ENCODE data around the gene LANCL3.

Gene LANCL3

DNA sequence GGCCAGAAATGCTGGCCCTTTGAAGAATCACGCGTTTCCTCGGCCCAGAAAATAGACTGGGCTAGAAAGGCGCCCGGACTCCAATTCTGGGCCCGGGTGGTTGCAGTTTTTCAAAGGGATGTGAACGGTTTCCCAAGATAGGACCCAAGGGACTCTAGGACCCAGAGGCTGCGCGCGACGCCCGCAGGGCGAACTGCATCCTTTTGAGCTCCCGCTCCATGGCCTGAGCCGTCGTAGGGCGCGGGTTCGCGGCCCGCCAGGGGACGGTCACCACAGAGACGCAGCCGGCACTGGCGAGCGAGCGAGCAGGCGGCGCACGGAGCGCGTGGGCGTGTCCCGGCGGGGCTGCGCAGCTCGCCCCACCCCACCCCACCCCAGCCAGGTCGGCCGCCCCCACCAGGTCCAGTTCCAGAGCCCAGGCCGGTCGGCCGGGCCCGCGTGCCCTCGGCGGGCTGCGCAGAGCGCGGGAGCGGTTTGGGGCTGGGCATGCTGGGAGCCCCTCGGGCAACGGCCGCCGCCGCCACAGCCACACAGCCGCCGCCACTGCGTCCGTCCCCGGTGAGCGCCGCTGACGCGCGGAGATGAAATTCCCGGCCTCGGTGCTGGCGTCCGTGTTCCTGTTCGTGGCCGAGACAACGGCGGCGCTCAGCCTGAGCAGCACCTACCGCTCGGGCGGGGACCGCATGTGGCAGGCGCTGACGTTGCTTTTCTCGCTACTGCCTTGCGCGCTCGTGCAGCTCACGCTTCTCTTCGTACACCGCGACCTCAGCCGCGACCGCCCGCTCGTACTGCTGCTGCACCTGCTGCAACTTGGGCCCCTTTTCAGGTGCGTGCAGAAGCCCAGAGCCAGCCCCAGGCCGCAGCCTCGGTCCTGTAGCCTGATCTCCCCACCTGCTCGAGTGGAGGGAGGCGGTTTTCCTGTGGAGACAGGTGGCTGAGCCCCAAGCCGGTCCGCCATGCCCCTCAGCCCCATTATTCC is 114.2 kb downstream of the LANCL3 start, which contains the start of gene XK:
XK (plus strand) TSS at position 411 of the 979 bp plus-strand sequence; CDS start at position 582, 171 bp downstream.
- no peak for DNase-seq

DNA sequence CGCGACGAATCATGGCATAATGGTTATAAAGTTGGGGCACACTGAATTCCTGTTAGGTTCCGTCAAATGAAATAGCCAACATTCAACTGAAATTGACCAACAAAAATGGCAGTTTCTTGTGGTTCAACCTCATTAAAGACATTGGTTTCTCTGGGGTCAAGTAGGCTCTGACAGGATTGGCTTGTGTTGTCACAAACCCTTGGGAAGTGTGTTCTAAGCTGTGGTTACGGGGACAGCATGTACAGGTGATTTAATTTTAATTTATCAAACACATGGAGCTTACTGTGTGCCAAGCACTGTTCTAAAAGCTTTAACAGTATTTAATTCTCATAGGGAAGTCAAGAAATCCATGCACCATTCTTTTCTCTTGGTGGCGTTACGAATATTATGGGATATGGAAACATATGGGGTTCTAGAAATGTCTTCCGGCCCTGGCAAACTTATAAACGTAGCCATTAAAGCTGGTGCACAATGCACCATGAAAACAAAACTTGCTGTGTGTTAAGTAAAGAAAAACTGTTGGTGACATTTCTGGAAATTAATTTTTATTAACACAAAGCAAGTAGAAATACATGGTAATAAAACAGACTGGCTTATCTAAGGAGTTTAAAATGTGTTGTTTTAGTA is 115.0 kb downstream of the LANCL3 start:
- DNase-seq: no peak

DNA sequence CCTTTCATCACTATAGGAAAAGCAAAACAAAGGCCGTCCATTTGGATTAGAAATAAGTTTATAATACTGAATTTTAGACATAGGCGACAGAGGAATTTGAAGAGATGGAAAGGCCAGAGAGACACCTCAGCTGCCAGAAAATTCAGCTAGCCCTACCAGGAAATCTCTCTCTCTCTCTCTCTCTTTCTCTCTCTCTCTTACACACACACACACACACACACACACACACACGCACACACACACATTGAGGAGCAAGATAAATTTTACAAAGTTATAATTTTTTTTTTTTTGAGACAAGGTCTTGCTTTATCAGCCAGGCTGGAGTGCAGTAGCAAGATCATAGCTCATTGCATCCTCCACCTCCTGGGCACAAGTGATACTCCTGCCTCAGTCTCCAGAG is 115.5 kb downstream of the LANCL3 start:
- no peak for DNase-seq

DNA sequence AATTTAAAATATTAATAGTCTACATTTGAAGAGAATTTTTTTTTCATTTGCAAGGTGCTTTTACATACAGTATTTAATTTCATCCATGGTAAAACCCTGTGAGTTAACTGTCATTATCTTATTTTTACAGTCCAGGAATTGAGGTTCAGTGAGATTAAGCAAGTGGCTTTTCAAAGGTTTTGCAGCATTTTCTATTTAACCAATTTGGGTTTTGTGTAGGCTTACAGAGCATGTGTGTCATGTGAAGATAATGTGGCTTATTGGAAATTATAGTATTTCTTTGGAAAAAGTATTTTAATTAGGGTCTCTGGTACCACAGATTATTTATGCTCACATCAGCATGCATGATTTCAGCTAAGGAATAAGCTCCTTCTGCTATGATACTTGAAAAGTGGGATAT is 118.7 kb downstream of the LANCL3 start:
- DNase-seq: no peak

DNA sequence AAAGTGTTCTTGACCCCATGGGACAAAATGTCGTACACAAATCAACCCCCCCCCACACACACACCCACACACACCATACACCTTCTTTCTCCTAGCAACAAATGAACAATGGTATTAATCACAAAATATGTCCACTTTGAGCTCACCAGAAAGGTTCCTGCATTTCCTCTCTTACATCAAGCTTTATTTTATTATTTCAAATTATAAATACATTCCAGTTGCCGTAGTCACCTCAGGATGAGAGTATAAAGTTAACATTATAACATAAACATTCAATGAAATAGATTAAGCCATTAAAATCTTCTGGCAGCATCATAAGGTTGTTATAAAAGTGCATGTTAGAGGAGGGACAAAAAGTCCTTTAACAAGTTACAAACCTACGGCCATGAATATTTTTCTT is 121.5 kb downstream of the LANCL3 start:
- DNase-seq: no peak

DNA sequence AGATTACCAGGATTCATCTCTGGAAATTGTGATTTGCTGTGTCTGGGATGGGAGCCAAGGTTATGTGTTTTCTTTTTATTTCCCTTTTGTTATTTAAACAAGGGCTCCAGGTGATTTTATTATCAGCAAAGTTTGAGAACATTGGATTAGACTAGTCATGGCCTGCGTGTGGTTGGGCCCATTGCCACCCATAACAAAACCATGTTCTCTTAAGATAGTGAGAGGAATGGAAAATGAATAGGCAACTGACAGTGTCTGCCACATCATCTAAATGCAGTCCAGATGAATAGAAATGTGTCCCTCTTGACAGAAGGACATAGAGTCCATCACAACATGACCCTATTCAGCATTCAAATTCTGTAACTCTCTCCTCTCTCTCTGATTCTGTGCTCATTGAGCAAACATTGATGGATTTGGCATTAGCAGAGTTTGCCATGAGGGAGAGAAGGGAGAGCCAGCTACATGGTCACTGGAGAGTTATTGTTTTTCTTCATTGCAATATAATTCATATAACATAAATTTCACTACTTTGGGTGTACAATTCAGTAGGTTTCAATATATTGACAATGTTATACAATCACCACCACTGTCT is 125.8 kb downstream of the LANCL3 start:
- DNase-seq: no peak

DNA sequence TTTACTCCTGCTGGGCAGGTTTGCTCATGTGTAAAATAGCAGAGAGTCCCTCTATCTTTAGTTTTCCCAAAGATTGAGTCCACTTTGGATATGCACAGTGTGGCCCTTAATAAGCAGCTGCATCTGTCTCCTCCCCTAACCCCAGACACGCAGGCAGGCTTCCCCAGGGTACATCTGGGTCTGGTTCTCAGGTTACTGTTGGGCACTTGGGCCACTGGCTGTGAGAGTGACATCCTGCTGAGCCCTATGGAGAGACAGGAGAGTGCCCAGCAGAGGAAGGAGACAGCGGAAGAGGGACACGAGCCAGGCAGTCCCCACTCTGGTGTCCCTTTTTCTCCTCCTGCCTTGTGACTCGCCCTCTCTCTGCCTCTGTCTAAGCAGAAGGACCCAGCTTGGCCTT is 130.1 kb downstream of the LANCL3 start:
- DNase-seq: no peak

DNA sequence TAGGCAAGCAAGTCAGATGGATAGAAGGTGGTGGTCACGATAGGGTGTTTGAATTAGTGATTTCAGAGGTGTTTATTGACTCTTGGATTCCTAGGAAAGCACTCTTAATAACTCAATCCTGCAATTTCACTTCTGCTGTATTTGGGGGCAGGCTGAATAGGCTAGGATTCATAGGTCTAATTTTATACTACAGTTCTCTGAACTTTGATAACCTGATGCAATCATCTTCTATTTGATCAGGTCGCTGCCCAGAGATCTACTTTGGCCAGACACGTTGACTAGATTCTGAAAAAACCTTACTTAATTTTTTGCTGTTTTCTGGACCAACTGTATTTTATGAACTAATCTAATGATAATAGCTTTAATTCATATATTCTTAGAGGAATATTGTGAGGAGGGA is 140.5 kb downstream of the LANCL3 start:
- DNase-seq: no peak

DNA sequence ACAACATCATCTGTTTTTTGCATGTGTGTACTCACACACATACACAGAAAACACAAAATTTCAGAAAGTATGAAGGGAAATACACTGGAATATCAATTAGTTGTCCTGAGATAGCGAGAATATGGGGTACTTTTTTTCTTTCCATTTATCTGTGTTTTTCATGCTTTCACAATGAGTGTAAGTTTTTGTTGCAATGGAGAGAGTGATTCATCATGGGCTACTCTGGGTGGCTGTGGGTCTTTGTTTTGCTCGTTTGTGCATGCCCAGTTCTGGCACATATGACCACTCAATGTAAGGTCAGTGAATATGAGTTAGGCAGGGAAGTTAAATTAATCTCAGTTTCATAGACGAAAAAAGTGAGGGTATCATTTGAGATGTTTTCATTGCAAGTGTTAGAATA is 141.0 kb downstream of the LANCL3 start:
- DNase-seq: no peak

DNA sequence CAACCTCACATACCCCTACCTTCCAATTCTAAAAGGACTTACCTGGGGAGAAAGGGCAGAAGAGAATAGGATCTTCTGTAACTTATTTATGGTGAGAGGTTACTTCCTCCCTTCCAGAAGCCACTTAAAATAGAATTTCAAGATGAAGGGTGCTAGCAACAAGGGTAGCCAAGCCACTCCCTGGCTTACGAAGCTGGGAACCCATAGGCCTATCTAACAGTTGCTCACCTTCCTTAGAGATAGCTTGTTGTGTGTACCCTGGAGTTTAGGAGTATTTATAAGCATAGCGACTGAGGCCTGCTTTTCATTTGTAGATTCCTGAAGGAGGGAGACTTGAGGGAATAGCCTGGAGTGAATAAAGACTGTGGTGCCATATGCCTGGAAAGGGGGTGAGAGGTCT is 143.0 kb downstream of the LANCL3 start:
- DNase-seq: no peak

DNA sequence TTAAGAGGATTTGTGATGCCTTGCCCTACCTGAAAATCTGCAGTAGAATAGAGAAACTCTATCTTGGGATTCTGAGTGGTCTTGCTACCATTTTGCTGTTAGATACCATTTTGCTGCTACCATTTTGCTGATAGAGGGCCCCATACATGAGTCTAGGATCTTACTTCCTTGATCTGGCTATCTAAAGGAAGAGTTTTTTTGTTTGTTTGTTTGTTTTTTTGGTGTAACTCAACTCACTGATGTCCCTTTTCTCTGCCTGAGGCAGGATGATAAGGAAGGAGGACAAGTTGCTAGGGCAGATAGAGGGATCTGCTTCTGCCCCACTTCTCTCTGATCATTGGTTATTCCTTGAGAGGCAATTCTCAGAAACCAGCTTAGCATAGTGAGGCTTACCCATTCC is 145.1 kb downstream of the LANCL3 start:
- no peak for DNase-seq

DNA sequence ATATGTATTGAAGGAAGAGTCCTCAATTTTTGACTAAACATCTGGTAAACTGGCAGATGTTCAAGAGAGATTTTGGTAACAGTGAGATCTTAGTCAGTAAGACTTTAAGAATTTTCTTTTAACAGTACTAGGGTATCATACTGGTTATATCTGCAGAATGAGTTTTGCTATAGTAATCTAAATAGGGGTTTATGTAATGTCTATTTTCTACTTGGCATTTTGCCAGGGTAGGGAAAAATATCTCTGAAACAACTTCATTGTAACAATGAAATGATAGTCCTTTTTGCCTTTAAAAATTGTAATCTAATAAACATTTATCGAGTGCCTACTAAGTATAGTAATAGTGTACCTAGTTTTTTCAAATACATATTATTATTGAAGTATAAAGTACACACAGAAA is 146.2 kb downstream of the LANCL3 start:
- DNase-seq: no peak

DNA sequence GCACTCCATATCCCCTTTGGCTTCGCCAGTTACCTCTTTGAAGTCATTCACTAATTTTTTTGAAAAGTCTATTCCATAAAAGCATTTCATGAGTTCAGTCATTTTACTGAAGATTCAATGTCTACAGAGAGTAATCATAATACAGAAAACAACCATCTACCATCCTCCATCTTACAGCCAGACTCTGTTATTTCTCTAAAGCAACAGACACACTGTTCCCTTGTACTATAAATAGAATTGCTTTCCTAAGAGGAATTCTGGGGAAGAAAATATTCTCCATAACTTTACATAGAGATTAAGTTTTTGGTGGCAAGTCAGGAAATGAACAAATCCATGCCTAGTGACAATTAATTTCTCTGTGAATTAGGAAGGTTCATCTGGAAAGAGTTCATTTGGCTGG is 151.1 kb downstream of the LANCL3 start:
- DNase-seq: no peak

DNA sequence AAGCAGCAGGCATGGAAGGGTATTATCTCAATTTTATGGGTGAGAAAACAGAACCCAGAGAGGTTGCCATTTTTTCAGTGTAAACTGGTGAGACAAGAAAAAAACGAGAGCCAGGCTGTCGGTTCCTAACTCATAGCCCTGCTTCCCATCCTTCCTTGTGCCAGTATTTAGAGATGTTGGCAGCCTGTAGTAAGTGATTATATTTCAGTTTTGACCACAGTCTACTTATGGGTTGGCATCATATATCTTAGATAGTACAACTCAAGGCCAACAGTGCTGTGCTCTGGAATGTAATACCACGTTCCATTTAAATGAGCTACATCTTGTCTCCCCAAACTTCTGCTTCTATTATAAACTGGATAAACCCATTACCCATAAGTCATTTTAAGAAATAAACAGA is 154.9 kb downstream of the LANCL3 start:
- no peak for DNase-seq

All from NCI-H1436 (cell line).